ENCODE measurements around the gene NPTN.

Gene NPTN

DNA sequence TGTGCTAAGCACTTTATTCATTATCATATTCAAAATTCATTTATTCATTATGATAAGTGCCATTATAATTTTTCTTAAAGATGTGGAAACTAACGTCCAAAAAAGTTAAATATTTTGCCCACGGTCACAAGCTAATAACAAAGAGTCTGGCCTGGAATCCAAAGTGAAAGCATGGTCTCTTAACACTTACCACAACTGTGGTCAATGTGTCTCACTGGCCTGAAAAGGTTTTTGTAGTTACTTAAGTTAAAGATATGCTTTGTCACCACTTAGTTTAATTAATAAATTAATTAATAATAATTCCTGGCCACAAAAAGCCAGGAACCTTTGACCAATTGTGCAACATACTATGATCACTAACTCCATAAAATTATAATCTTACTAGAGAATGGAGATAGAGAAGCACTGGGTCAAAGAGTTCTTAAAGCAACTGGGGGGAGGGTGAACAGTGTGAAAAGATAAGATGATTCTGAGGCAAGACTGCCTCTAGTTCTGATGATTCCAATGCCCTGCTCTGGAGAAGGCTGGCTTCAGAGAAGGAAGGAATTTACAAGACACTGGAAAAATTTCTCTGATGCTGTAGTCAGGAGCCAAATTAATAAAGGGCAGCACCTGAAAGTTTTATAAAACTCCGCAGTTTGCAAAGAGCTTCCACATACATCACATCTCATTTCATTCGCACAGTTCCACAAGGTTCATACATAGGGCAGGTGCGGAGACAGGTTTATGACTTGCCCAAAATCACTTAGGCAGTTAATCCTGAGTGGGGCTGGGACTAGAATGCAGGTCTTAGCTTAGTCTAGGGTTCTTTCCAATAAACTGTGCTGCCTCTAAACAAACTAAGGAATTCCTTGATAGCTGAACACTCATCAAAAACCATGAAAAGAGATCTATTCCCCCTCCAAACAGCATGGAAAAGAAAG, 32.5 kb downstream of the NPTN start:
- Histone ChIP-seq H3K27me3 (ENCODE audit: control insufficient read depth, insufficient read depth, low read length) (no peaks in the 10 kb centered on the region), H3K9ac (no peak overlapping the region), H3K36me3 (ENCODE audit: control insufficient read depth, insufficient read depth, low read length) (no peaks in the 10 kb centered on the region), H3K4me1 (peaks cover 9% of the 10 kb centered on the region), H3K79me2 (peaks cover 9% of the 10 kb centered on the region), H3K9me3 (ENCODE audit: control insufficient read depth, low read length) (no peaks in the 10 kb centered on the region), H3K27ac (no peak overlapping the region), H3K4me3 (ENCODE audit: low read depth, low read length) (no peak overlapping the region), H2AFZ (no peak overlapping the region), H3K4me2 (ENCODE audit: low read length) (no peak overlapping the region)
- TF ChIP-seq, protein P1, sequence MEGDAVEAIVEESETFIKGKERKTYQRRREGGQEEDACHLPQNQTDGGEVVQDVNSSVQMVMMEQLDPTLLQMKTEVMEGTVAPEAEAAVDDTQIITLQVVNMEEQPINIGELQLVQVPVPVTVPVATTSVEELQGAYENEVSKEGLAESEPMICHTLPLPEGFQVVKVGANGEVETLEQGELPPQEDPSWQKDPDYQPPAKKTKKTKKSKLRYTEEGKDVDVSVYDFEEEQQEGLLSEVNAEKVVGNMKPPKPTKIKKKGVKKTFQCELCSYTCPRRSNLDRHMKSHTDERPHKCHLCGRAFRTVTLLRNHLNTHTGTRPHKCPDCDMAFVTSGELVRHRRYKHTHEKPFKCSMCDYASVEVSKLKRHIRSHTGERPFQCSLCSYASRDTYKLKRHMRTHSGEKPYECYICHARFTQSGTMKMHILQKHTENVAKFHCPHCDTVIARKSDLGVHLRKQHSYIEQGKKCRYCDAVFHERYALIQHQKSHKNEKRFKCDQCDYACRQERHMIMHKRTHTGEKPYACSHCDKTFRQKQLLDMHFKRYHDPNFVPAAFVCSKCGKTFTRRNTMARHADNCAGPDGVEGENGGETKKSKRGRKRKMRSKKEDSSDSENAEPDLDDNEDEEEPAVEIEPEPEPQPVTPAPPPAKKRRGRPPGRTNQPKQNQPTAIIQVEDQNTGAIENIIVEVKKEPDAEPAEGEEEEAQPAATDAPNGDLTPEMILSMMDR (IDR thresholded peaks at IDR 0.05): no peak

DNA sequence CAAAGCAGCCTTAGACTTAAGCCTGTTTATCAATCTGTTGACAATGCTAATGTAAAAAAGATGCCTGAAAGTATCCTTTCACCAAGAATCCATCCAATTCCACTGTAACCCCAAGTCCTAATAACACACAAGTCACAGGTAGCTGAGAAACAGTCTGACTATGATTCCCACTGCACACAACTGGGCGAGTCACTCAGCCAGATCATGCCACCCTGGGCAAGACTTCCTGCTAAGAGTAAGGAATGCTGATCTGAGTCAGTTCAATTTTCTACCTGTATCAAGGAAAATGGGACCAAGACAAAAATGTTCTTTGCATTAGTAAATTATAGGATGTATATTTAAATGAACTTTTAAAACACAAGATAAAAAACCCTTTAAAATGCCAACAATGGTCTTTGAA, 33.3 kb downstream of the NPTN start:
- no peaks in the 10 kb centered on the region for H3K27me3 ChIP-seq (ENCODE audit: control insufficient read depth, insufficient read depth, low read length)
- no peak overlapping the region for H2AFZ ChIP-seq
- H3K4me2 ChIP-seq (ENCODE audit: low read length): no peak overlapping the region
- H3K4me1 ChIP-seq: peaks cover 11% of the 10 kb centered on the region
- no peaks in the 10 kb centered on the region for H3K9me3 ChIP-seq (ENCODE audit: control insufficient read depth, low read length)
- H3K4me3 ChIP-seq (ENCODE audit: low read depth, low read length): no peak overlapping the region
- H3K79me2 ChIP-seq: peaks cover 9% of the 10 kb centered on the region
- no peak overlapping the region for H3K9ac ChIP-seq
- no peak overlapping the region for H3K27ac ChIP-seq
- H3K36me3 ChIP-seq (ENCODE audit: control insufficient read depth, insufficient read depth, low read length): no peaks in the 10 kb centered on the region
- TF ChIP-seq, protein P1 (IDR thresholded peaks at IDR 0.05): no peak

DNA sequence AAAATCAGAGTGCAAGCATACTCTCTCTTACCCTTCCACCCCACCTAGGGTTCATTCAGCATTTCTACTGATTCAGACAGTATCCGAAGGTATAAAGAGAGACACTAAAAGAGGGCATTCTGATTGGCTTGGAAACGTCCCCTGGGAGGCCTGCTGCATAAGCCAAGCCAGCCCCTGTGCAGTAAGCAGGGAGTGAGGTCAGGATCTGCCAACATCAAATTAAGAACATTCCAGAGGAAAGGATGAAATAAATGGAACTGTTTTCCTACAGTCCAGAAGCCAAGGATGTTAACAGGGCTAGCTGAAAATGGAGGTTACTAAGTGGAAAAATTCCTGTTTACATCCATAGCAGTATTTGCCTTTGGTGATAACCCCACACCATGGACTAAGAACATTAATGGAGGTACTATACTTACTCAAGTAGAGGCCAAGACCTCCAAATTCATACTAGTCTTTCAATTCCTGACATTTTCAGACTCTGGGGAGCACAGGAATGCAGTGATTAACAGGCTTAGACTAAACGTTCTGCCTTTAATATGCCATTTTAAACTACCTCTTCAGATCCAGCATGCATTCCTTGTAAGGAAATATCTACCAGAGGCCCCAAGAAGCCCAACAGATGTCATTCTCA, 34.5 kb downstream of the NPTN start:
- no peak overlapping the region for H2AFZ ChIP-seq
- no peaks in the 10 kb centered on the region for H3K9me3 ChIP-seq (ENCODE audit: control insufficient read depth, low read length)
- TF ChIP-seq, protein P1 (IDR thresholded peaks at IDR 0.05): no peak
- H3K4me3 ChIP-seq (ENCODE audit: low read depth, low read length): no peak overlapping the region
- H3K27ac ChIP-seq: no peak overlapping the region
- no peaks in the 10 kb centered on the region for H3K27me3 ChIP-seq (ENCODE audit: control insufficient read depth, insufficient read depth, low read length)
- no peaks in the 10 kb centered on the region for H3K36me3 ChIP-seq (ENCODE audit: control insufficient read depth, insufficient read depth, low read length)
- H3K4me1 ChIP-seq: peaks cover 11% of the 10 kb centered on the region
- peaks cover 9% of the 10 kb centered on the region for H3K79me2 ChIP-seq
- H3K9ac ChIP-seq: no peak overlapping the region
- H3K4me2 ChIP-seq (ENCODE audit: low read length): no peak overlapping the region

- Histone ChIP-seq H3K27me3 (ENCODE audit: control insufficient read depth, insufficient read depth, low read length) (no peaks in the 10 kb centered on the region), H3K4me1 (peaks cover 8% of the 10 kb centered on the region)
Observed at GRCh38 chr15:73597036-73597638, 36.1 kb downstream of the NPTN start.

More at GRCh38 chr15:73597036-73597638, 36.1 kb downstream of the NPTN start:
- Histone ChIP-seq H2AFZ (no peak overlapping the region), H3K4me3 (ENCODE audit: low read depth, low read length) (no peak overlapping the region), H3K36me3 (ENCODE audit: control insufficient read depth, insufficient read depth, low read length) (no peaks in the 10 kb centered on the region), H3K9ac (no peak overlapping the region), H3K27ac (no peak overlapping the region), H3K9me3 (ENCODE audit: control insufficient read depth, low read length) (no peaks in the 10 kb centered on the region), H3K79me2 (peaks cover 9% of the 10 kb centered on the region), H3K4me2 (ENCODE audit: low read length) (no peak overlapping the region)
- TF ChIP-seq, protein P1 (IDR thresholded peaks at IDR 0.05): no peak
